Coronary artery (tissue), 2 donors: ENCODE results near the gene CLEC16A.

Source experiments
- DNase-seq: peaks from one replicate; pipeline ENCODE4 v3.0.0-alpha.2; 2017; ENCODE audit warnings: low spot score
- H3K27ac ChIP-seq, 2 donors: fragments of 200-600 bp; sonication (generic); one replicate each; pipeline ENCODE4 v1.5.1; 2016 to 2019
- H3K4me3 ChIP-seq: fragments of 200-600 bp; sonication (generic); 2 replicates; pipeline ENCODE4 v1.5.1; 2016; ENCODE audit warnings: mild to moderate bottlenecking, moderate library complexity
- CTCF ChIP-seq: fragments of 200-600 bp; sonication (generic); IDR thresholded peaks from one replicate; pipeline ENCODE4 v1.5.1; 2019; ENCODE audit warnings: antibody characterized with exemption

Gene CLEC16A

GRCh38 chr16:11024333-11025053 lies 80.1 kb downstream of the CLEC16A start:
- Histone ChIP-seq H3K27ac (no peak overlapping the region), H3K4me3 (no peak overlapping the region)
- DNase-seq: no peak
- no peak for TF ChIP-seq CTCF

- DNase-seq: no peak
- no peak for TF ChIP-seq CTCF
- H3K4me3 ChIP-seq: no peak overlapping the region
- H3K27ac ChIP-seq: no peak overlapping the region
Observed at GRCh38 chr16:11025120-11025531, 80.8 kb downstream of the CLEC16A start.

- DNase-seq: no peak
- H3K4me3 ChIP-seq: no peak overlapping the region
- no peak for TF ChIP-seq CTCF
- H3K27ac ChIP-seq: no peak overlapping the region
Observed at GRCh38 chr16:11029948-11030347, 85.6 kb downstream of the CLEC16A start.

GRCh38 chr16:11030990-11031510 lies 86.7 kb downstream of the CLEC16A start:
- no peak overlapping the region for H3K4me3 ChIP-seq
- no peak for TF ChIP-seq CTCF
- no peak for DNase-seq
- H3K27ac ChIP-seq: no peak overlapping the region

GRCh38 chr16:11032000-11032921 lies 87.9 kb downstream of the CLEC16A start:
- no peak overlapping the region for H3K4me3 ChIP-seq
- peak; percentile 69 for DNase-seq
- no peak for TF ChIP-seq CTCF
- peak overlapping the region in 1 of 2 donors; percentile 66 for H3K27ac ChIP-seq

GRCh38 chr16:11032922-11033291 lies 88.5 kb downstream of the CLEC16A start:
- Histone ChIP-seq H3K4me3 (no peak overlapping the region), H3K27ac (peak overlapping the region in 1 of 2 donors; percentile 66)
- TF ChIP-seq CTCF: no peak
- DNase-seq: peak; percentile 75
